Fibroblast of pulmonary artery (primary cell): ENCODE results near the gene CLDN4.

Source experiments
- DNase-seq: peaks from one replicate; pipeline ENCODE4 v3.0.0-alpha.2; 2010; ENCODE audit warnings: low read depth
- H3K4me3 ChIP-seq: replicated peaks from 2 replicates; pipeline ENCODE4 v1.5.1; 2011; ENCODE audit warnings: low read depth, mild to moderate bottlenecking, control low read depth, low read length, moderate library complexity
- CTCF ChIP-seq: IDR thresholded peaks from 2 replicates; pipeline ENCODE4 v1.5.1; 2011; ENCODE audit warnings: mild to moderate bottlenecking, control low read depth, low read length, inconsistent platforms; ENCODE audit errors: missing control alignments

Gene CLDN4

GRCh38 chr7:73827567-73828106 is 3.2 kb upstream of the CLDN4 start:
- H3K4me3 ChIP-seq, result no peak overlapping the region
- no peak for TF ChIP-seq CTCF
- no peak for DNase-seq

DNA sequence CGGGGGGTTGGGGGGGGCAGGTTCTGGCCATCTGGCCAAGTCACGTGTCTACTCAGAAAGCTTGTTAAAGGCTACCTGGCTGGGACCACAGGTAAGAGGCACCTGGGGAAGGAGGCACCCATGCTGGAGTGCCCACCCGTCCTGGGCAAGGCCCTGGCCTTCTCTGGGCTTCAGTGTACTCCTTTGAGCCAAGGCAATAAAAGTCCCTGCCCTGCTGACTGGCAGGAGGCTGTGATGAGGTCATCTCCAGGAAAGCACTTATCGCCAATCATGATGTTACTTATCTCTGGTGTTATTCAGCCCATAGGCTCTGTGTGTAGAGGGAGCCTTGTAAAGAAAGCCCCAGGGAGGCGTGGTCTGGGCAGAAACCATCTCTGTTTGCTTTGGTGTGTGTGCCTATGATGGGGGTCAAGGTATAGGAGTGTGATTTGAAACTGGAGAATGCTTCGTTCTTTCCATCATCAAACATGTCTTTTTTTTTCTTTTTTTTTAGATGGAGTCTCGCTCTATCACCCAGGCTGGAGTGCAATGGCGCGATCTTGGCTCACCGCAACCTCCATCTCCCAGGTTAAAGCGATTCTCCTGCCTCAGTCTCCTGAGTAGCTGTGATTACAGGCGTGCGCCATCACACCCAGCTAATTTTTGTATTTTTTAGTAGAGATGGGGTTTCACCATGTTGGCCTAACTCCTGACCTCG is 2.5 kb upstream of the CLDN4 start:
- DNase-seq, result peak; percentile 37
- no peak overlapping the region for H3K4me3 ChIP-seq
- TF ChIP-seq CTCF, result no peak

GRCh38 chr7:73828972-73829371 is 1.8 kb upstream of the CLDN4 start:
- DNase-seq, result no peak
- TF ChIP-seq CTCF, result no peak
- H3K4me3 ChIP-seq, result no peak overlapping the region

DNA sequence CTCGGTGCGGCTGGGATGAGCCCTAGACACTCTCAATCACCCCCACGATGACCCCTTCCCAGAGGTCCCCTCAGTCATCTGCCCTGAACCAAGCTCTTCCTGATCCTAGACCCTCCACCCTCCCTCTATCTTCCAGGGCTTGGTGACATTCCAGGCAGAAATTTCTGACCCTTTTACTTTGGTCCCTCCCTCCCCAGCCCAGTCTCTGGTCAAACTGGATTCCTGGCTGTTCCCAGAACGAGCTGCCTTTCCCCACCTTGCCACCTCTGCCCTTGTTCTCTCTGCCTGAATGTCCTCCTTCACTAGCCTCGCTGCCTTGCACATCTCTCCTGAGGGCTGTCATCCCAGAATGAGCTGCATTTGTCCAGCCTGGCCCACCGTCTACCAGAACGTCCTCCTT is 1.3 kb upstream of the CLDN4 start:
- no peak for TF ChIP-seq CTCF
- no peak for DNase-seq
- H3K4me3 ChIP-seq, result no peak overlapping the region

DNA sequence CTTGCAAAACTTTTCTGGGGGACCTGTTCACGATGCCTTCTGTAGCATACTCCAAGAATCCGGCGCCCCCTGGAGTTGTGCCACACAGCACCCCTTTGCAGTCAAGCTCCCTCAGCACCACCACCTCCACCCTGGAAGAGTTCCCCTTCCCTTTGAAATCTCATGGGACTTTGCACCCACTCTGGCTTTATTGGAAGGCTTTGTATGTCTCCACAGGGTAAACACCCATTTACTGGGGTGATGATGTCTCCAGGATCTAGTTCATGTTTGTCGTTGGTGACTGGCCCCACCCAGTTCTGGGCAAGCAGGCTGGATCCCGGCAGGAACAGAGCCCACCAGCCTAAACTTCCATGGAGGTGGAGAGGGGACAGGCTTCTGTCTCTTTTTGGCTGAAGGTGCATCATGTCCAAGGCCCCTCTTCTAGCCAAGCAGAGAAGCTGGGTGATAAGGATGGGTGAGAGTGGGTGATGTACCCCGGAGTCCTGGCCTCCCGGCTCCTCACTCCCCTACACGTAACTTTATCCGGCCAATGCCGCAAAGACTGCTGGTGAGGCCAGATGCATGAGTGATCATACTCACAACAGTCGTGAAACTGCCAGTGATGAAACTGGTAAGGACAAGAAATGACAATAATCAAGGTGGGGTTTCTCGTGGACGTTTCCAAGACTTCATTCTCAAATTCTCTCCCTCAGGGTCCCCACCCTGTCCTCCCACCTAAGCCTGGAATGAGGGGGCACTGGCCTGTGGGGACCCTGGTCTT is 695 bp upstream of the CLDN4 start:
- no peak for TF ChIP-seq CTCF

GRCh38 chr7:73831584-73831833 is 713 bp downstream of the CLDN4 start:
- no peak overlapping the region for H3K4me3 ChIP-seq
- TF ChIP-seq CTCF, result no peak
- no peak for DNase-seq

More for the DNA sequence above, 695 bp upstream of the CLDN4 start:
- H3K4me3 ChIP-seq, result no peak overlapping the region
- no peak for DNase-seq
